NCI-H1694 treated with DMSO at 0.1 percent for 48 hours (cell line): Measurements from ENCODE around the gene MAK.
"Not testable (repeated sequence)": the region's sequence is repeated elsewhere in the genome, so short reads cannot be mapped to it uniquely, and the experiment has no call there.

Experiments used
- DNase-seq: peaks from one replicate; lab custom pipeline; 2025; lab: John Stamatoyannopoulos, UW

MAK gene

DNA sequence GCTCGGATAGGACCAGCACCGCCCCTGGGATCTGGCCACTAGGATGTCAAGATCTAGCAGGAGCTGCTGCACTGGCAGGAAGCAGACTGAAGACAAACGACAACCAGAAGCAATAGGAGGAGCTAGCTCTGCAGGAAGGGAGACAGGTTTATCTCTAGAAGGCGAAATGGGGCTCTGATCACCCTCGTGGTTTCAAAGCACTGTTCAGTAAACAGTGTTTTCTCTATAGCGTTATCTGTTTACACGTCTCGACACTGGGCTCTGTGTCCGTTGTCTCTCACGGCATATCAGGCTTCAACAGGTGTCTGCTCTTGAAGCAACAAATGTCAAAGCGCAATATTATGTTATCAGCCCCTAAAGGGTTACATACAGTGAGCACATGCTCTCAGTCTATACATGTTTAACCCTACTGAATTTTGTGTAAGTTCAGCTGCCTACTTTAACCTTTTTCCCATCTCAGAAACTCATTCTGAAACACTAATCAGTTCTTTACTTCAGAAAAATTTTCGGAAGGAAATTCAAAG lies 66.9 kb downstream of the MAK start:
- DNase-seq = no peak

DNA sequence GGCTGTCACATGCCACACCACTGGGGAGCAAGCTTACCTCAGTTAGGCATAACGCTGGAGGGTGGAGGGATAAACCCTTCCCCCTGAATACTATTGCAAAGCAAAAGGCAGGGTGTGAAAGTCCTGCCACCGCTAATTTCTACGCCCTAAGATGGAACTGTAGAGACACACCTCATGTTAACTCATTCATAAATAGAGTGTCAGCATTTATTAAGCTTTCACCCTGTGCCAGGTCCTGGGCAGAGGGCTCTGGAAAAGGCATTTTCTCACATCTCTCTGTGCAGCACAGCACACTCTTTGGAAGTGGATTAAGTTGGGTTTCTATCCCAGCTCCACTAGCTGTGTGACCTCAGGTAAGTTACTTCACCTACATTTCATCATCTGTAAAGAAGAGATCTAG lies 68.9 kb downstream of the MAK start:
- DNase-seq = no peak

DNA sequence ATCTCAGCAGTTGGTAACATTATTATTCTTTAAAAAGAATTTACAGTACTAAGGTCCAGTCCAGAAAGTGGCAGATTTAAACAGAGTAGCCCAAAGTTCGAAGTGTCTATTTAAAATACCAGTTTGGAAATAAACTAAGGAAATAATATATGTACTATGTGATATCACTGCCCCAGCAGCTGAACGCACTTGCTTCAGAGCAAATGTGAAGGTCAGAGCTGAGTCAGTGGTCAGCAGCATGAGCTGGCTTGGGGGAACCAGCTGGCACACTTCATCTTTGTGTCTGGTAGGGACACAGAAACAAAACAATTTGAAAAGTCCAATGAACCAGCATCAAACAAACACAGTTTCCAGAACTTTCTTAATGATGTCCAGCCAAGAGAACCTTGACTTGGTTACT lies 75.3 kb downstream of the MAK start:
- no peak for DNase-seq

- DNase-seq = no peak
Measured at GRCh38 chr6:10759884-10760329, 78.4 kb downstream of the MAK start.

DNA sequence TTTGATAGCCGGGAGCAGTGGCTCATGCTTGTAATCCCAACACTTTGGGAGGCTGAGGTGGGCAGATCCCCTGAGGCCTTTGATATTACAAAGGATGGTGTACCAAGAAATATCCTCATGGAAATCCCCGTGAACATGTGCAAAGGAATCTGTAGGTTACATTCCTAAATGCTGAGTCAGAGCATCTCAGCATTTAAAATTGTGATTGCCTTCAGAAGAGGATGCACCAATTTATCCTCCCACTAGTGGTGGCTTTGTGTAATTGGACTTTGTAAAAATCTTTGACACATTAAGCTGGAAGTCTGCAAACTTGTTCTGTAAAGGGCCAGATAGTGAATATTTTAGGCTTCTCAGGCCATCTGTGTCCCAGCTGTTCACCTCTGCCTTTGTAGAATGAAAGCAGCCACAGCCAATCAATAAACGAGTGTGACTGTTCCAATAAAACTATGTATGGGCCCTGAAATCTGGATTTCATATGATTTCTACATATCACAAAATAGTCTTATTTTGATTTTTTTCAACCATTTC lies 79.0 kb downstream of the MAK start:
- DNase-seq = peak; percentile 37

GRCh38 chr6:10756085-10756484 lies 82.3 kb downstream of the MAK start:
- DNase-seq = no peak

- not testable (repeated sequence) for DNase-seq
Measured at GRCh38 chr6:10751757-10752156, 86.6 kb downstream of the MAK start.

DNA sequence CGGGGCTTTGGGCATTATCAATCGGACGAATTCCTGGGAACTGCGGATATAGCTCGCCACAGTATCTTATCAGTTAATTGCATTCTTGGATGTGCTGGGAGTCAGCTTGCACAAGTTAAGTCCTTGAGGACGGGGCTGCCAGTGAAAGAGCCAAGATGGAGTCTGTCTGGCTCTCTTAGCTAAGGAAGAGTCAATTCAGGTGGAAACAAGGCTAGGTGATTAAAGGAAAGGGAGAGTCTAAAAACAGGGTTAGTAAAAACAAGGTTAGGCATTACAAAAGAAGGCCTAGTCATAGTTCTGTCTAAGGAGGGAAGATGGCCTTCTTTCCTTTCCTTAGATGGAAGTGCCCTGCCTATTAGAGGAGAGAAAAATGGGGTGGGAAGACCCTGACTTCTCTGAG lies 87.8 kb downstream of the MAK start:
- DNase-seq = not testable (repeated sequence)

DNA sequence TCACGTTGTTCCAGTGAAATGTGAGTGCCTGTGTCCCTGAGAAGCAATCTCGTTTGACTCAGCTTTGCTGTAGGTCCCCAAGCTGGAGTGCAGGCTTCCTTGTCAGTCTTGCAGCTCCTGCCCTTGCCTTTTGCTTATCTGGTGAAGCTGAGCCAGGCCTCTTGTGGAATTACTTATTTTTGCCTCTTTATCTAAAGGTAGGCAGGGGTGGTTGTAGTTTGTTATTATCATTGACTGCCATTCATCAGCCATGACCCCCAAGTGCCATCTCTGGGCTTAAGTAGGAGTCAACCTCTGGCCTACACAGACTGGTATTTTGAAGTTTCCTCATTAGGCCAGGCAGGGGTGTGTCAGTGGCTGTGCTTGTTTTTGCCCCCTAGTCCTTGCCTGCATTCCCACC lies 88.6 kb downstream of the MAK start:
- no peak for DNase-seq

DNA sequence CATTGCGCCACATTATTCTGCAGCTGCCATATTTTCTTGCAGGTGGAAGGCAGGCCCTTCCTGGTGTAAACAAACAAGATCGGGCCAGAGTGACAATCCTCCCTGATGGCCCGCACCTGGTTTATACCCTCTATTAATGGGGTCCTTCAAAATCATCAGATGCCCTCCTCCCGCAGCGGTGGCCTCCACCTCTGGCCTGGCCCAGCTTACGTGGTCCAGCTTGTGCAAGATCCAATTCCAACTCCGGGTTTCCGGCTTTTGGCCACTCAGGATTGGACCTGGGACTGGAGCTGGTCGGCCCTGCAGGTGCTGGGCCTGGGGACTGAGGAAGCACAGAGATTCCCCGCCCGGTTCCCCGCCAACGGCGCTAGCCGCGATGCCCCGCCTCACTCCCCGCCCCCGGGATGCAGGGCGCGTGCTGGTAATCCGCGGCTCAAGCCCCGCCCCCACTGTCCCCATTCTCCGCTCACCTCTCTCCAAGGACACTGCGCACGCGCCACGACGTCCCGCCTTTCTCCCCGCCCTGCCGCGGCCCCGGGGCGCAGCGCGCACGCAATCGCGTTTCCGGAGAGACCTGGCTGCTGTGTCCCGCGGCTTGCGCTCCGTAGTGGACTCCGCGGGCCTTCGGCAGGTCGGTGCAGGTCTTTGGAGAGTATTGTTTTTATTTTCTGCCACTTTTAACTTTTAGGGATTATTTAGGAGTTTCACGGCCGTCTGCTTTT lies 90.9 kb downstream of the MAK start, which contains the start of gene TMEM14B:
Gene TMEM14B (plus strand): TSS at position 555 of the 722 bp plus-strand sequence. CDS start 1,441 bp downstream, outside the sequence.
- peak; percentile 93 for DNase-seq

GRCh38 chr6:10746915-10747250 lies 91.5 kb downstream of the MAK start:
- DNase-seq = no peak

- DNase-seq = no peak
Measured at GRCh38 chr6:10745116-10745515, 93.2 kb downstream of the MAK start.

GRCh38 chr6:10743515-10743914 lies 94.8 kb downstream of the MAK start:
- DNase-seq = no peak

- DNase-seq = no peak
Measured at GRCh38 chr6:10742251-10742650, 96.1 kb downstream of the MAK start.

GRCh38 chr6:10741643-10742042 lies 96.7 kb downstream of the MAK start:
- DNase-seq = not testable (repeated sequence)

DNA sequence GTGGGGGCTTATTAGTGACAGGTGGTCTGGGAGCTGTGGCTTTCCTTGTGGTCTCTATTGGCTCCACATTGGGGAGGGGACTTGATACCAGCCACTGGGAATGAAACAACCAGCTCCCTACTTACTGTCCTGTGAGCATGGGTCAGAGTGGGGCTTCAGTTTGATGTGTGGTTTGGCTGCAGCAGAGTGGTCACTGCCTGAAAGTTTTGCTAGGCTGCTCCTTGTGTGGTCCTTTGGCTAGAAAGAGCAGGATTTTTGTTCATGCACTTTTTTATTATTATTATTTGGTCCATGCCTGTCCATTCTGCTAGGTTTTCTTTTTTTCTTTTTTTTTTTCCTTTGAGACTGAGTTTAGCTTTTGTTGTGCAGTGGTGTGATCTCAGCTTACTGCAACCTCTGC lies 98.3 kb downstream of the MAK start:
- no peak for DNase-seq

- DNase-seq = peak; percentile 46
Measured at GRCh38 chr6:10736731-10737130, 101.6 kb downstream of the MAK start.

GRCh38 chr6:10733863-10734262 lies 104.5 kb downstream of the MAK start:
- no peak for DNase-seq

- DNase-seq = no peak
Measured at GRCh38 chr6:10733151-10733715, 105.1 kb downstream of the MAK start.

- DNase-seq = no peak
Measured at GRCh38 chr6:10730254-10730653, 108.1 kb downstream of the MAK start.

DNA sequence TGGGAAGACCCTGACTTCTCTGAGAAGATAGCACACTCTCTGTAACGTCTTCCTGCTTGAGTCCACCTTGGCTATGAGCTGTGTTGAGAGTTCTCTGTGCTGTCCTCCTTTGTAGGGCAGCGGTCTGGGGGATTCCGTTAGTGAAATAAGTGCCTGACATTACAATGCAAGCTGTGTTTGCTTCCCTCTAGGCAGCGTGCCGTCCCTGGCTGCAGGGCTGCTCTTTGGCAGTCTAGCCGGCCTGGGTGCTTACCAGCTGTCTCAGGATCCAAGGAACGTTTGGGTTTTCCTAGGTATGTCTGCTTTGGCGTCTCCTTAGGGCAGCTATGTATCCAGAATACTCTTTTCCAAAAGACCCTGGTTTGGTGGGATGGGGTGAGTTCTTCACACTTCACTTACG lies 112.6 kb downstream of the MAK start:
- no peak for DNase-seq

GRCh38 chr6:10725044-10725443 lies 113.3 kb downstream of the MAK start:
- DNase-seq = no peak

GRCh38 chr6:10723567-10723881 lies 114.8 kb downstream of the MAK start:
- no peak for DNase-seq
